NCI-H510A treated with DMSO at 0.1 percent for 48 hours (cell line): ENCODE data around the gene CRACDL.

Experiments used
- DNase-seq: peaks from one replicate; lab custom pipeline; 2025; lab: John Stamatoyannopoulos, UW

The CRACDL gene

GRCh38 chr2:98750593-98751282 is 185.3 kb downstream of the CRACDL start:
- DNase-seq = no peak

DNA sequence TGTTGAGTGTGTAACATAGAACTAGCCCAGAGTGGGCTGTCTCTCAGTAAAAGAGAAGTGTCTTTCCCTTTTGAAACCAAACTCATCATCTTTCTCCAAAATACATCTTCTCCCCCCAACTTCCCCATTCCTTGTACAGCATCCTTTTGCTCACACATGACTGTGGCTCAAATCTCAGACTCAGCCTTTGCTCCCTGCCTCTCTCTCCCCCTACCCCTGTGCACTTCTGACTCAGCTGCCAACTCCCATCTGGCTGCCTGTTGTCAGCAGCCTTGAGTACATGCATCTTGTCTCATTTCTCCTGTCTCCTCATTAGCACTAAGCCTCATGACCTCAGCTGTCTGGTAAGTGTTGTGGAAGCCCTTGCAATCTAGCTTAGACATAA is 187.0 kb downstream of the CRACDL start:
- DNase-seq = no peak

DNA sequence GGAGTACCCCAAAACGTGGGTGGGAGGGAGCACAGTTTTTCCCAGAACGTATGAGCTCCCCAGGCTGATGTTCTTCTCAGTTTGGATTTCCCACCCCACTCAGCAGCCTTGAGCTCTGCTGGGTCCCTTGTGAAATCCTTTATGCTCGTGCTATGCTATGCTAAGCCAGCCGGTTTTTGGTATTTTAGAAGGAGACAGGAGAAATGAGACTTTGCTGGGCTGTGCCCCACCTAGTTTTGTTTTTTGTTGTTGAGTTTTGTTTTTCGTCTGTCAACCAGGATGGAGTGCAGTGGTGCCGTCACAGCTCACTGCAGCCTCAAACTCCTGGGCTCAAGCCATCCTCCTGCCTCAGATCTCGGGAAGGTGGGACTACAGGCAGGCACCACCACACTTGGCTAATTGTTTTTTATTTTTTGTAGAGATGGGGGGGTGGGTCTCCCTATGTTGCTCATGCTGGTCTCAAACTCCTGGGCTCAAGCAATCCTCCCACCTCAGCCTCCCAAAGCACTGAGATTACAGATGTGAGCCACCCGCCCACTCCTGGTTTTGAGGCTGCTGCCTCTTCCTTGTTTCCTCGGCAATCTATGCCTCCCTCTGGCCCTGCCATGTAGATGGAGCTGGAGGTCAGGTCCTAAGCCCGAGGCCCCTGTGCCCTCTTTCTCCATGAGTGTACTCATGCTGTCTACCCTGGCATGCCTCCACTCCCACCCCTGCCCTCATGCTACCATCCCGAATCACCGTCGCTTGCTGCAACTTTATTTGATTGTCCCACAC is 187.5 kb downstream of the CRACDL start:
- DNase-seq = no peak

DNA sequence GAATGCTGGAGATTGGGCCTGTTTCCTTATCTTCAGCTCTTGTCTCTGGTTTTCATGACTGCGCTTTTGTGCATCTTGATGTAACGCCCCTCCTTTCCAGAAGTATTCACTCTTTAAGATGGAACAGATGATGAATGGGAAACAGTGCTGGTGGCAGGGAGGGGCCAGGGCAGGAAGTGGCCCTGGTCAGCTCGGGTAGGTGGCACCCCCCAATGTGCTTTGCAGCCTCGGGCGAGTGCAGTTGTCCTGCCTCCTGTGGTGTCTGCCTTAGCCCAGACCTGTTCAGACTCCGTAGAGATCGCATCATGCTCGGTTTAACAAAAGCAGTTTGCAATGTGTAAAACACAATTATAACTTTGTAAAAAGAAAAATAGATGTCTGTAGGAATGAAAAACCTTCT is 188.1 kb downstream of the CRACDL start:
- DNase-seq = no peak

DNA sequence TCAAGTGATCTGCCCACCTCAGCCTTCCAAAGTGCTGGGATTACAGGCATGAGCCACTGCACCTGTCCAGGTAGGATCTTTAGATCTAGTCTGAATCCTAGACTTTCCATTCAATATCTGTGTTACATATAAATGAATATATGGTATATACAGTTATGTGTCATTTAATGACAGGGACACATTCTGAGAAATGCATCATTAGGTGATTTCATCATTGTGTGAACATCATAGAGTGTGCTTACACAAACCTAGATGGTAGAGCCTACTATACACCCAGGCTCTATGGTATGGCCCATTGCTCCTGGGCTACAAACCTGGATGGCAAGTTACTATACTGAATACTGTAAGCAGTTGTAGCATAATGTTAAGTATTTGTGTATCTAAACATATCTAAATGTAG is 189.6 kb downstream of the CRACDL start:
- DNase-seq = no peak

GRCh38 chr2:98744595-98744994 is 191.4 kb downstream of the CRACDL start:
- DNase-seq = no peak
